H9 (cell line): ENCODE measurements around the gene MYOF. TPM values are rescaled to one million over a fixed set of nuclear protein-coding genes. Genes with fewer than 3 reads are reported as not detected.

Source experiments
- DNase-seq: peaks from one replicate; pipeline ENCODE4 v3.0.0-alpha.2; 2017
- H2AFZ ChIP-seq: one replicate; pipeline ENCODE4 v1.6.1; 2013; ENCODE audit warnings: mild to moderate bottlenecking, low read length, control low read depth, moderate library complexity
- H2AK5ac ChIP-seq: 2 replicates; pipeline ENCODE4 v1.6.1; 2013; ENCODE audit warnings: low read length, control low read depth, mixed read lengths; ENCODE audit not compliant: insufficient read length
- H2BK120ac ChIP-seq: one replicate; pipeline ENCODE4 v1.6.1; 2013; ENCODE audit warnings: low read depth, mild to moderate bottlenecking, low read length, control low read depth, inconsistent platforms; ENCODE audit not compliant: poor library complexity, severe bottlenecking
- H2BK12ac ChIP-seq: 2 replicates; pipeline ENCODE4 v1.6.1; 2013; ENCODE audit warnings: low read length, control low read depth, mixed read lengths, low read depth; ENCODE audit not compliant: insufficient read length
- H2BK15ac ChIP-seq: 2 replicates; pipeline ENCODE4 v1.6.1; 2013; ENCODE audit warnings: low read depth, low read length, control low read depth
- H2BK20ac ChIP-seq: one replicate; pipeline ENCODE4 v1.6.1; 2013; ENCODE audit warnings: low read depth, mild to moderate bottlenecking, low read length, control low read depth, inconsistent platforms; ENCODE audit not compliant: poor library complexity, severe bottlenecking
- H2BK5ac ChIP-seq: 2 replicates; pipeline ENCODE4 v1.6.1; 2013; ENCODE audit warnings: low read length, control low read depth, mixed read lengths; ENCODE audit not compliant: insufficient read length
- H3K14ac ChIP-seq: 2 replicates; pipeline ENCODE4 v1.6.1; 2013; ENCODE audit warnings: low read length, control low read depth; ENCODE audit not compliant: insufficient read depth
- H3K18ac ChIP-seq: 2 replicates; pipeline ENCODE4 v1.6.1; 2013; ENCODE audit warnings: low read depth, mild to moderate bottlenecking, mixed read lengths, low read length, control low read depth; ENCODE audit not compliant: insufficient read length
- H3K23ac ChIP-seq: 2 replicates; pipeline ENCODE4 v1.6.1; 2013; ENCODE audit warnings: low read length, control low read depth, mixed read lengths, low read depth; ENCODE audit not compliant: insufficient read length
- H3K23me2 ChIP-seq: 2 replicates; pipeline ENCODE4 v1.6.1; 2013; ENCODE audit warnings: low read depth, mild to moderate bottlenecking, mixed read lengths, low read length, control low read depth; ENCODE audit not compliant: insufficient read length, poor library complexity, severe bottlenecking
- H3K27ac ChIP-seq: 2 replicates; pipeline ENCODE4 v1.5.1; 2013; ENCODE audit warnings: low read length, control low read depth, mixed read lengths, low read depth; ENCODE audit not compliant: insufficient read length
- H3K27me3 ChIP-seq: 2 replicates; pipeline ENCODE4 v1.6.1; 2013; ENCODE audit warnings: low read length, control low read depth, inconsistent platforms; ENCODE audit not compliant: insufficient read depth
- H3K4ac ChIP-seq: 2 replicates; pipeline ENCODE4 v1.6.1; 2013; ENCODE audit warnings: low read depth, mild to moderate bottlenecking, control low read depth, inconsistent platforms, low read length, moderate library complexity
- H3K4me1 ChIP-seq: 2 replicates; pipeline ENCODE4 v1.6.1; 2013; ENCODE audit warnings: low read length, control low read depth, inconsistent platforms; ENCODE audit not compliant: insufficient read depth
- H3K4me2 ChIP-seq: 2 replicates; pipeline ENCODE4 v1.6.1; 2013; ENCODE audit warnings: low read length, control low read depth, mixed read lengths; ENCODE audit not compliant: insufficient read length, insufficient read depth
- H3K56ac ChIP-seq: 2 replicates; pipeline ENCODE4 v1.6.1; 2013; ENCODE audit warnings: low read depth, mild to moderate bottlenecking, mixed read lengths, low read length, control low read depth; ENCODE audit not compliant: insufficient read length
- H3K79me1 ChIP-seq: 2 replicates; pipeline ENCODE4 v1.6.1; 2013; ENCODE audit warnings: low read depth, mild to moderate bottlenecking, moderate library complexity, low read length, control low read depth, inconsistent platforms; ENCODE audit not compliant: insufficient read depth, poor library complexity, severe bottlenecking
- H3K79me2 ChIP-seq: 2 replicates; pipeline ENCODE4 v1.6.1; 2013; ENCODE audit warnings: low read length, control low read depth, inconsistent platforms; ENCODE audit not compliant: insufficient read depth
- H3K9ac ChIP-seq: 2 replicates; pipeline ENCODE4 v1.6.1; 2013; ENCODE audit warnings: low read length, control low read depth, mixed read lengths; ENCODE audit not compliant: insufficient read length; ENCODE audit errors: extremely low read depth
- H3K9me3 ChIP-seq: one replicate; pipeline ENCODE4 v1.6.1; 2013; ENCODE audit warnings: low read depth, low read length, inconsistent platforms; ENCODE audit not compliant: control insufficient read depth
- H3T11ph ChIP-seq: one replicate; pipeline ENCODE4 v1.6.1; 2013; ENCODE audit warnings: mild to moderate bottlenecking, low read length, control low read depth, inconsistent platforms
- H4K20me1 ChIP-seq: one replicate; pipeline ENCODE4 v1.6.1; 2013; ENCODE audit not compliant: control insufficient read depth, insufficient read length, insufficient read depth
- H4K5ac ChIP-seq: 2 replicates; pipeline ENCODE4 v1.6.1; 2013; ENCODE audit warnings: low read depth, mild to moderate bottlenecking, mixed read lengths, low read length, control low read depth; ENCODE audit not compliant: insufficient read length
- H4K8ac ChIP-seq: replicated peaks from 2 replicates; pipeline ENCODE4 v1.6.1; 2013; ENCODE audit warnings: low read length, control low read depth, mixed read lengths, low read depth; ENCODE audit not compliant: insufficient read length
- H4K91ac ChIP-seq: 2 replicates; pipeline ENCODE4 v1.6.1; 2013; ENCODE audit warnings: low read depth, mild to moderate bottlenecking, moderate library complexity, mixed read lengths, low read length, control low read depth; ENCODE audit not compliant: insufficient read length
- H3K27ac Mint-ChIP-seq, 3 experiments: 2 replicates in 2 of 3; 3 replicates in 1 of 3; pipeline ENCODE4 v1.8.0; 2020 to 2021; ENCODE audit warnings: mixed read lengths in 3 of 3, mild to moderate bottlenecking in 1 of 3, moderate library complexity in 1 of 3
- H3K27me3 Mint-ChIP-seq: 2 replicates; pipeline ENCODE4 v1.8.0; 2021; ENCODE audit warnings: low read depth, mild to moderate bottlenecking, moderate library complexity, mixed read lengths
- H3K36me3 Mint-ChIP-seq, 3 experiments: 2 replicates in 2 of 3; 3 replicates in 1 of 3; pipeline ENCODE4 v1.8.0; 2020 to 2021; ENCODE audit warnings: low read depth in 3 of 3, mixed read lengths in 3 of 3; ENCODE audit not compliant: insufficient read depth in 1 of 3
- H3K4me1 Mint-ChIP-seq, 2 experiments: 2 replicates each; pipeline ENCODE4 v1.8.0; 2020; ENCODE audit warnings: mixed read lengths in 2 of 2
- H3K4me3 Mint-ChIP-seq, 2 experiments: 2 replicates in 1 of 2; 3 replicates in 1 of 2; pipeline ENCODE4 v1.8.0; 2020 to 2021; ENCODE audit warnings: mild to moderate bottlenecking in 2 of 2, mixed read lengths in 2 of 2, moderate library complexity in 1 of 2
- H3K9me3 Mint-ChIP-seq, 2 experiments: 2 replicates in 1 of 2; 3 replicates in 1 of 2; pipeline ENCODE4 v1.8.0; 2020; ENCODE audit warnings: mild to moderate bottlenecking in 2 of 2, mixed read lengths in 2 of 2, moderate library complexity in 1 of 2
- CTCF ChIP-seq: fragments of 200-600 bp; sonication (generic); conservative IDR thresholded peaks from 3 replicates; pipeline ENCODE4 v1.8.0; 2021; ENCODE audit warnings: antibody characterized with exemption, mild to moderate bottlenecking
- WGBS: extraction: QIAGEN DNeasy Blood & Tissue Kit; methylation state at CpG from one replicate; pipeline ENCODE4 v1.1.7; 2013; ENCODE audit warnings: missing lambda C conversion rate, low lambda C conversion rate, mixed read lengths; ENCODE audit not compliant: insufficient read length; ENCODE audit errors: extremely low coverage; 5-methylcytosine and 5-hydroxymethylcytosine counted together
- total RNA-seq: library from RNA; stranded (reverse); gene quantifications from 2 replicates; pipeline ENCODE4 v1.2.1, GENCODE V29; 2021

Gene MYOF
- total RNA-seq, 1 experiment from 2014 or later = 2.8 TPM

GRCh38 chr10:93458821-93459257 is 23.3 kb downstream of the MYOF start:
- no peak for TF ChIP-seq CTCF
- H3K23ac ChIP-seq = no peak overlapping the region
- no peak overlapping the region for H3K4me3 Mint-ChIP-seq
- H3T11ph ChIP-seq = no peak overlapping the region
- H3K27ac ChIP-seq = no peak overlapping the region
- no peak overlapping the region for H2BK20ac ChIP-seq
- no CpG with 5 or more reads among the region's 6 CpGs for WGBS
- no peak overlapping the region for H4K8ac ChIP-seq
- H4K91ac ChIP-seq = no peak overlapping the region
- H3K4ac ChIP-seq = no peak overlapping the region
- no peak overlapping the region for H3K4me2 ChIP-seq
- H3K4me1 ChIP-seq = peaks cover 2% of the 10 kb centered on the region
- no peaks in the 10 kb centered on the region for H3K36me3 Mint-ChIP-seq
- H3K18ac ChIP-seq = no peak overlapping the region
- DNase-seq = peak; percentile 82
- H2BK12ac ChIP-seq = no peak overlapping the region
- no peak overlapping the region for H2BK120ac ChIP-seq
- H3K4me1 Mint-ChIP-seq = peaks cover 21 to 25% of the 10 kb centered on the region in 2 experiments
- no peaks in the 10 kb centered on the region for H3K79me2 ChIP-seq
- H3K9me3 Mint-ChIP-seq = no peaks in the 10 kb centered on the region; a peak in 1 of 5 replicates
- no peaks in the 10 kb centered on the region for H3K27me3 ChIP-seq
- H3K79me1 ChIP-seq = no peaks in the 10 kb centered on the region
- H4K5ac ChIP-seq = no peak overlapping the region
- H4K20me1 ChIP-seq = no peaks in the 10 kb centered on the region
- no peak overlapping the region for H2BK15ac ChIP-seq
- no peaks in the 10 kb centered on the region for H3K9me3 ChIP-seq
- no peak overlapping the region for H3K9ac ChIP-seq
- no peak overlapping the region for H2AFZ ChIP-seq
- no peaks in the 10 kb centered on the region for H3K23me2 ChIP-seq
- H3K14ac ChIP-seq = no peak overlapping the region; the same call in 1 of the 2 replicates
- peak overlapping the region; percentile 35 to 96 (median 53); a peak in 6 of 7 replicates for H3K27ac Mint-ChIP-seq
- no peak overlapping the region for H2AK5ac ChIP-seq
- no peak overlapping the region for H3K56ac ChIP-seq
- no peaks in the 10 kb centered on the region for H3K27me3 Mint-ChIP-seq
- no peak overlapping the region for H2BK5ac ChIP-seq
